Measurements from ENCODE around the gene SREBF2. TPM values are rescaled to one million over a fixed set of nuclear protein-coding genes. Genes with fewer than 3 reads are reported as not detected.

SREBF2 gene
- total and polyA plus RNA-seq, 9 of the 15 experiments (the other 6 are each of a cell fraction or from before 2014, with no cell fraction given) = 1.1 to 84.2 (median 26.9) TPM

DNA sequence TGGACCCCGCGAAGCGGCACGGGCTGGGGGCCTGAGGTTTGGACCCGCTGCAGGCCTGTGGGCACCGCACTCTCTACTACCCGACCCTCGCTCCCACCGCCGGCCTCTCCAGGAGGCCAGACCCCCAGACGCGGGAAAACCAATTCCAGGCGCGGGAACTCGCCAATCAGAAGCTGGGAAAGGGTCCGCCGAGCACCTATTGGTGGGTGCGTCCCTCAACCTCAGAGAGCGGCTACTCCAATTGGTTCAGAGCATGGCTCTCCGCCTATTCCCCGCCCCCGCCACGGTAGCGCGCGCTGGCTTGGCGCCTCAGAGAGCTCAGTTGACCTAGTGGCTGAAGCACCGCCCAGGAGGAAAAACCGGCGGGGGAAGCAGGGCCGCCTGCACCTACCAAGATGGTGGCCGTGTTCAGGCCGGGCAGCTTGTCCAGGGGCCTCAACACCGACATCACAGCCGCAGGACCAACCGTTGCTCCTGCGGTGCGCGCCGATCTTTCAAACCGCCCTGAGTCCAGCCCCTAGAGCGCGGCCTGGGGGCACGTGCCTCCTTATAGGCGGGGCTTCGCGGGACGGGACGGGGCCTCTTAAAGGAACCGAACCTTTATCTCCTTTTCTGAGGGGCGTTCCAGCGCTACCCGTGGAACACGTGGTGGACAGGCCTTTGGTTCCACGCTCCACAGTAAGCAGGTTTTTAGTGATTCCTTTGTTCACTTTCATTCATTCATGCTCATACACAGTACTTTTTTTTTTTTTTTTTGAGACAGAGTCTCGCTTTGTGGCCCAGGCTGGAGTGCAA is 113.9 kb downstream of the SREBF2 start, which contains the start of gene CENPM (continued):
- 0 out of 2 replicates have a peak, but pooled peaks have one; percentile 4 for TF ChIP-seq ZBTB40 (IDR thresholded peaks at IDR 0.05)
- no peak for TF ChIP-seq ZBTB40 (CRISPR knock-in tag; IDR thresholded peaks at IDR 0.05)
- TF ChIP-seq NFYB (IDR thresholded peaks at IDR 0.05; ENCODE audit: extremely low read depth, insufficient read length) = peak; percentile 98
- TF ChIP-seq, protein P1, sequence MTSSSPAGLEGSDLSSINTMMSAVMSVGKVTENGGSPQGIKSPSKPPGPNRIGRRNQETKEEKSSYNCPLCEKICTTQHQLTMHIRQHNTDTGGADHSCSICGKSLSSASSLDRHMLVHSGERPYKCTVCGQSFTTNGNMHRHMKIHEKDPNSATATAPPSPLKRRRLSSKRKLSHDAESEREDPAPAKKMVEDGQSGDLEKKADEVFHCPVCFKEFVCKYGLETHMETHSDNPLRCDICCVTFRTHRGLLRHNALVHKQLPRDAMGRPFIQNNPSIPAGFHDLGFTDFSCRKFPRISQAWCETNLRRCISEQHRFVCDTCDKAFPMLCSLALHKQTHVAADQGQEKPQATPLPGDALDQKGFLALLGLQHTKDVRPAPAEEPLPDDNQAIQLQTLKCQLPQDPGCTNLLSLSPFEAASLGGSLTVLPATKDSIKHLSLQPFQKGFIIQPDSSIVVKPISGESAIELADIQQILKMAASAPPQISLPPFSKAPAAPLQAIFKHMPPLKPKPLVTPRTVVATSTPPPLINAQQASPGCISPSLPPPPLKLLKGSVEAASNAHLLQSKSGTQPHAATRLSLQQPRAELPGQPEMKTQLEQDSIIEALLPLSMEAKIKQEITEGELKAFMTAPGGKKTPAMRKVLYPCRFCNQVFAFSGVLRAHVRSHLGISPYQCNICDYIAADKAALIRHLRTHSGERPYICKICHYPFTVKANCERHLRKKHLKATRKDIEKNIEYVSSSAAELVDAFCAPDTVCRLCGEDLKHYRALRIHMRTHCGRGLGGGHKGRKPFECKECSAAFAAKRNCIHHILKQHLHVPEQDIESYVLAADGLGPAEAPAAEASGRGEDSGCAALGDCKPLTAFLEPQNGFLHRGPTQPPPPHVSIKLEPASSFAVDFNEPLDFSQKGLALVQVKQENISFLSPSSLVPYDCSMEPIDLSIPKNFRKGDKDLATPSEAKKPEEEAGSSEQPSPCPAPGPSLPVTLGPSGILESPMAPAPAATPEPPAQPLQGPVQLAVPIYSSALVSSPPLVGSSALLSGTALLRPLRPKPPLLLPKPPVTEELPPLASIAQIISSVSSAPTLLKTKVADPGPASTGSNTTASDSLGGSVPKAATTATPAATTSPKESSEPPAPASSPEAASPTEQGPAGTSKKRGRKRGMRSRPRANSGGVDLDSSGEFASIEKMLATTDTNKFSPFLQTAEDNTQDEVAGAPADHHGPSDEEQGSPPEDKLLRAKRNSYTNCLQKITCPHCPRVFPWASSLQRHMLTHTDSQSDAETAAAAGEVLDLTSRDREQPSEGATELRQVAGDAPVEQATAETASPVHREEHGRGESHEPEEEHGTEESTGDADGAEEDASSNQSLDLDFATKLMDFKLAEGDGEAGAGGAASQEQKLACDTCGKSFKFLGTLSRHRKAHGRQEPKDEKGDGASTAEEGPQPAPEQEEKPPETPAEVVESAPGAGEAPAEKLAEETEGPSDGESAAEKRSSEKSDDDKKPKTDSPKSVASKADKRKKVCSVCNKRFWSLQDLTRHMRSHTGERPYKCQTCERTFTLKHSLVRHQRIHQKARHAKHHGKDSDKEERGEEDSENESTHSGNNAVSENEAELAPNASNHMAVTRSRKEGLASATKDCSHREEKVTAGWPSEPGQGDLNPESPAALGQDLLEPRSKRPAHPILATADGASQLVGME (CRISPR knock-in tag; IDR thresholded peaks at IDR 0.05) = no peak
- TF ChIP-seq ATF1 (CRISPR knock-in tag; IDR thresholded peaks at IDR 0.05) = no peak
- TF ChIP-seq ATF1 (tag; IDR thresholded peaks at IDR 0.05) = peak; percentile 71
